Stimulated activated CD8-positive, alpha-beta memory T cell treated with anti-CD3 and anti-CD28 coated beads, Interleukin-2, amount 100 ng/mL, for 1 hour (primary cell): ENCODE data around the gene MARCHF3.
"Not testable (repeated sequence)": the region's sequence is repeated elsewhere in the genome, so short reads cannot be mapped to it uniquely, and the experiment has no call there.

ENCODE experiments used
- DNase-seq, 2 donors: peaks; one replicate each; pipeline ENCODE4 v3.0.0-alpha.2; 2020; ENCODE audit warnings: low read depth in 2 of 2

The MARCHF3 gene

DNA sequence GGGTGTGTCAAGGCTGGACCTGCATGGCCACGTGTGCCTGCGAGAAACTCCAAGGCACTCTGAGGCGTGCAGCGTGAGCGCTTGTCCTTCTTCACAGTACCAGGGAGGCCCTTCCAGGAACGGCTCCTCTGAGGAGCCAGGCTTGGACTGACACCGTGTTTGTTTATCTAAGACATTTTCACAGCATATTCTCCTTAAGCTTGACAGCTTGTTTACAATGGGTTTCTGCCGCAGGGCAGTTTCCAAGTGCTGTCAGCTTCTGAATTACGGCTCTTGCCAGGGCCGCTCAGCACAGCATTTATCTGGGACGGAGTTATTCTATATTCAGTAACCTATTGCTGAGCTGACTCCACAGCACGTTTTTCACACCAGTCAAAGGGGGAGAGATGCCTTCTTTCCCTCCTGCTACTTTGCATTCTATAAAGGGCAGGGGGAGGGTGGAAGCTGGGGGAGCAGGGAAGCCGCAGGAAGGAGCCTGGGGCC lies 155.0 kb downstream of the MARCHF3 start:
- DNase-seq, result no peak

DNA sequence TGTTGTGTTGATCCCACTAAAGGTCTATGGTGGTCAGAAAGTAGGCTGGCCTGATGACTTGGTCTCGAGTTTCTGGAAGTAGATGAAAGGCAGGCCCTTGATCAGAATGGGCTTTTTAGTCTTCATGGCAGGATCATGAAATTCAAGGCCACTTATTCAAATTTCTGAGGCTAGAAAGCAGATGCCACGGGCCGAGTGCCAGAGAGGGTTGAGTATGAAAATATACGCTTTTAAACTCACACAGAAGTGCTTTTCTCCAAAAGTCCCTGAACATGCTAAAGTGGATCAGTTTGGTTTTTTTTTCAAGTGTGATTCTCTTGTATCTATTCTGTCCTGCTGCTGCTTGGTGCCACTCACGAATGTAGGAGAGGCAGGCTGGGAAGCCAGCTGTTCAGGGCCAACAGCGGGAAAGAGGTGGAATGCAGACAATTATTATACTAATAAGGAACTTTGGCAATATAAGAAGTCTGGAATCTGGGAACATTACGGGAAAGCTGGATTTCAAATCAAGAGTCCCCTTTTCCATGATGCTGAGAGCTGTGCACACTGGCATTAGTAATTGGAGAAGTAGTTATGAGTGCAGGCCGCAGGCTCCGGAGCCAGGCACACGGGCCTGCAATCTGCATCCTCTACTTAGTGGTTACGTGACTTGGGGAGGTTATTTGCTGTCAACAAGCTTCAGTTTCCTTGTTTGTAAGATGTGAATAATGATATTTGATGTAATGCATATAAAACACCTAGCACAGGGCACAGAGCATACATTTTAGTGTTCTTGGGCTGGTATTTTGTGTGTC lies 157.6 kb downstream of the MARCHF3 start:
- no peak for DNase-seq

DNA sequence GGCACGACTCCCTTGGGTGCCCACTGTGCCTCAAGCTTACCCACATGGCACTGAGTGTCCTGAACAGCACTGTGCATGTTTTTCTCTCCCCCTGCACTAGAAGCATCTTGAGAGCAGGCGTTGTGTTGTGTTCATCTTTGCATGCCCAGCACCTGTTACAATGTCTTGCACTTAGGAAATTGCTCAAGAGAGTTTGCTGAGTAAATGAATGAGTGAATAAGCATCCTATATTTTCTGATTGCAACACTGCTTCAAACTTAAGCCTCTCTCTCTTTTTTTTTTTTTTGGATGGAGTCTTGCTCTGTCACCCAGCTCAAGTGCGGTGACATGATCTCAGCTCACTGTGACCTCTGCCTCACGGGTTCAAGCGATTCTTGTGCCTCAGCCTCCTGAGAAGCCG lies 158.9 kb downstream of the MARCHF3 start:
- DNase-seq, result no peak

DNA sequence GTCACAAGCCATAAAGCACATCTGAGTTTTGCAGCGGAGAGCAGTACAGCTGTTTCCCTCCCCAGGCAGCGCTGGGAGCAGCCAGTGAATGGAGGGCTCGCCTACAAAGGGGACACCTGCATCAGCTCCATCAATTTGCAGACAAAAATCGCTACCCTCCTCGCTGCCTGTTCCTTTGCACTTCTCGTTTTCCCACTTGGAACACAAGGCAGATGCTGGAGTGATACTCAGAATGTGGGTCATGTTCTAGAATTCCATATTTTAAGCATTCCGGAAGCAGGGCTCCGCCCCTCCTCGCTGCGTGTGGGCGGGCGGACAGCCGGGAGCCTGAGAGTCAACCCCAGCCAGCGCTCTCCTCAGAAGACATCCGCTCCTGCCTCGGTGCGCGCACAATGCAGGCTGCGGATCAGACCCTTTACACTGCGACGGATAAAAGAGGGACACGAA lies 161.3 kb downstream of the MARCHF3 start:
- no peak for DNase-seq

DNA sequence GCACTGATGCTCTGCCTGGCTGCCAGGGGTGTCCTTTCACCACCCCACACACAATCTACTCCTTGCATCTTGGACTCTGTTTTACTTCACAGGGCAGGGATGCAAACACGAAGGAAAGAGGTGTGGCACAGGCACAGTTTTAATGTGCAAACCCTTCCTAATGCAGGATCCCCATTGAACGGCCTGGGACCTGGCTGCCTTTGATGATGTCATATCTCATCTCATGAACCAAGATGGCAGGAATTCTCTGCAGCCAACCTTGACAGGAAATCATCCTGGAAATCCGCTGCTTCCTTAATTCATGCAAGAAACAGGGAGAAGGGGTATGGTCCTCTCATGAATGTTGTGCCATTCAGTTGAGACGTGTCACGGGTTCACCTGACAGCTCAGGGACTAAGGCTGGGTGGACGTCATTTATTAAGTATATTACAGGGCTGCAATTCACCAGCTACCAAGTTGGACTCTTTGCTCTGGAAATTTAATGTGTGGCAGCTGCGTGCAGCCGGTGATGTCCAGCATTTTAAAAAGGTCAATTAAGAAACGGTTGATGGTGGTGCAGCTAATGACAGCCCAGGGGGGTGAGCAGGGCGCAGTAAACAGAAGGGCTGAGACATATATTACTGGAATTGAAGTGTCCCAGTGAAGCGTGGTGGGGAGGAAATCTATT lies 161.9 kb downstream of the MARCHF3 start:
- no peak for DNase-seq

DNA sequence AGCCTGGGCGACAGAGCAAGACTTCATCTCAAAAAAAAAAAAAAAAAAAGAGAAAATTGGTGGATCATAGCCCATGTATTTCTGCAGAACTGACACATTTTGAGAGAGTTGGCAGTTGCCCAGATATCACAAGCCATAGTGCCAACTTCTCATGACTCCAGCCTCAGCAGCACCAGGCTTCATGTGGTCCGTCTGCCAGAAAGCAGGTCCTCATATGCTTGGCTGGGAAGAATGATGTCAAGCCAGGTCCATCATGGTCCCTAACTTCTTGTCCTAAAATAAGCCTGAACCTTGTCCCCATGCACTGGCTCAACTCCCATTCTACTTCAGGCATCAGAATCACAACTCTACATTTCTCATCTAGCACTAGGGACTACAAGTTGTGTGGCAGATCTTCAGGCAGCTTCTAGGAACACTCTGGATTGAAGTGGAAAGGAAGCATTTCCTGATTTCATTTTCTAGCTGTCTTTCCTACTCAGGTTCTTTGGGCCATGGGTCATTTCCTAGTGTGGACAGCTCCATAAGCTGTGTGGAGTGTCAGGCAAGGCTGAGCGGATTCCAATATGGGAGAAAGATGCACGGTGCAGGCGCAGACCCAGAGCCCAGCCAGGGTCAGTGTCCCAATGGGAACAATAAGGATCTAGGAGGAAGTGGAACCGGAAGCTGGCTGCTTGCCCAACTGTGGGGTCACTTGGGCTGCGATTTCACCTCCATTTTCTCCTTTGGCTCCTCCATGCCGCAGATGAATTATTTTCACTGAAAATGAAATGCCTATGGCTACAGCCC lies 163.3 kb downstream of the MARCHF3 start:
- DNase-seq, result no peak

DNA sequence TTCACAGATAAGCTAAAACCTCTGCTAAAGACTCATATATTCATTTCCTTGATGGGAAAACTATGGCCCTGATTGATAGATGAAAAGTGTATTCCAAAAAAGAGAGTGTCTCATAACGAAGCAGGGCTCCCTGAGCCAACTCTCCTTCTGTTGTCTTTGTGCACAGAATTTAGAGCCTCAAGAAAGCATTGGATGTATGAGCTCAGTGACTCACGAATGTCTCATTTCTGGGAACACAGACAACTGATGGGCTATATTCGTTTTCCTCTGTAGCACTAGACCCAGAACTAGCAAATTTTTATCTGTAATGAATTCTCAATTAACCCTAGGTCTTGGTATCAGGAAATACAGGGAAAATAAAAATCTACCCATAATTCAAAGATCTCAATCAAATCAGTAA lies 165.1 kb downstream of the MARCHF3 start:
- no peak for DNase-seq

DNA sequence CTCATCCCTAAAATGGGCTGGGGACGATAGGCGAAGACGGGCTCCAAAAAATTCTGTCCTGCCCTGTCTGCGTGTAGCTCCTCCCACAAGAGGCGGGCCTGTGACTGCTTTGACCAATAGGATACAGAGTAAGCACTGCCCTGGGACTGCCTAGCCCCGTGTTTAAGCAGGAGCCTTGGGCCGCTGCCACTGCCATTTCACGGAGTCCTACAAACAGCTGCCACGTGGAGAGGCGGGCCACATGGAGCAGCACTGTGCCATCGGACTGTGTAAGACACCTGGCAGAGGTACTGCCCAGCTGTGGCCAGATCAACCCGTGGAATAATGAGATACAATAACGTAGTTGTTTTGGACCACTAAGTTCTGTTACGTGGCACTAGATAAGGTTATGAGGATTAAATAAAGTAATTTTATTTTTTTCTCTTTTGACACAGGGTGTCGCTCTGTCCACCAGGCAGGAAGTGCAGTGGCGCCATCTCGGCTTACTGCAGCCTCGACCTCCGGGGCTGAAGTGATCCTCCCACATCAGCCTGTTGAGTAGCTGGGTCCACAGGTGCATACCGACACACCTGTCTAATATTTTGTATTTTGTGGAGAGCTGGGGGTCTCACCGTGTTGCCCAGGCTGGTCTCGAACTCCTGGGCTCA lies 166.2 kb downstream of the MARCHF3 start:
- DNase-seq, result no peak

DNA sequence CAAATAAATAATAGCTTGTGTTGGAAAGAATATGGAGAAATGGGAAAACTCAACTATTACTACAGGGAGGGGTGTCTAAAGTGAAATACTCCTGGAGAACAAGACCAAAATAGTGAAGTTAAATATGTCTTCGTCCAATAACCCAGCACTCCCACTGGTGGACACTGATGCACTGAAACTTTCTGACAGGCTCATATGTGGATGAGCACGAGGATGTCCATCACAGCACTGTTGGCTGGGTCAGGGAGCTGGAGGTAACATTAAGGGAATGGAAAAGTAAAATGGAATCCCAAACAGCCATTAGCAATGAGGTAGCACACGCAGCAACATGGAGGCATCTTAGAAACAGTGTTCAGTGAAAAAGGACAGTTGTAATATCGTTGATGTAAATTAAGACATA lies 167.0 kb downstream of the MARCHF3 start:
- DNase-seq, result no peak

DNA sequence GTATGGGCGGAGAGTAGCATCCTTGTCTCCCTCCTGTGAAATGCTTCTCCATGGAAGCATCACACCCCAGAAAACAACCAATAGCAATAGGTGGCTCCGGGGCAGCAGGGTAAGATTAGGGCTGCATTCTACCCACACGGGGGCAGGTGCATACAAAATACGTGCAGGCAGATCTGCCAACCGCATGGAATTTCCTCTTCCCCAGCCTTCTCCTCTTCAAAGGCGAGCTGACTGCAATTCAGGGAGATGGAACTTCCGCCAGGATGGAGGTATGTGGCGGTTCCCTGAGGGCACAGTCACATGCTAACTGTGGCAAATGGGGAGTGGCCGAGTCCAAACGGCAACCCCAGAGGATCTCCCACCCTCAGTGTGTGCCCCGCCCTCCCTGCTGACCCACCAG lies 171.9 kb downstream of the MARCHF3 start:
- no peak for DNase-seq

DNA sequence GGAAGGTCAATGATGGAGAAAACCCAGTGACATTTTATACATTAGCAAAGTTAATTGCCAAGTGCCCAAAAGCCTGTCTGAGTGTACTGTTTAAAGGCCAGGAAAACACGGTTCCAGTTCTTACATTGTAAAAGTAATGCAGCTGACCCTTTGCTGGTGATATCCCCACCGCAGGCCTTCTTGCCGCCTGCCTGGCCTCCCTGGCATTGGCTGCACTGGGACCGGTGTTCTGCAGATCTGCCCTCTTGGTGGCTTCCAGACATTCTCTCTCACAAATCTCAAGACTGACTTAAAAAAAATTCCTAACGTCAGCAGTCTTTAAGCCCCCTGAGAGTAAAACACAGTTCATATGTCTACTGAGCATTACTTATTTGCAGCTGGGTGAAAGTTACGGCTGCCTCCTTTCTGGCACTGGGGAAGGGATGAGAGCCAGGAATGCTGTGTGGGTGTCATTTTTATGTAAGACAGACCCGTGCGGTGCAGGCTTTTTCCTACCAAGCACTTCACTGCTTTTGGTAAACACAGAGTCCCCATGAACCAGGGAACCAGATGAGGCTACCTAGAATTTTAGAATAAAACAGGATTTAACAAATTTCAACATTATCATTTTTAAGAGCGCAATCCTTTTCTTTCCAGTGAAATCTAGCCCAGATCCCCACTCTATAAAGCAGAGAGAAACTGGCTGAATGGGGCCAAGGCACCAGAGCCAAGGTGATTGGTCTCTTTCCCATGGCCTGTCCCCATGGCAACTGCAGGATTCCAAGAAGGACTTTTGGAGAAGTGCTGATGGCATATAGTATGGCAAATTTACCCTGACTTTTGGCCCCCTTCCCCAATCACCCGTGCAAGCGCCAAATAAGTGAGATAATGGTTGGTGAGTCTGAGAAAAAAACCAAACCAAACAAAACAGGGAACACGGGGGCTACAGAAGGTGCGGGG lies 172.6 kb downstream of the MARCHF3 start:
- DNase-seq, result no peak

DNA sequence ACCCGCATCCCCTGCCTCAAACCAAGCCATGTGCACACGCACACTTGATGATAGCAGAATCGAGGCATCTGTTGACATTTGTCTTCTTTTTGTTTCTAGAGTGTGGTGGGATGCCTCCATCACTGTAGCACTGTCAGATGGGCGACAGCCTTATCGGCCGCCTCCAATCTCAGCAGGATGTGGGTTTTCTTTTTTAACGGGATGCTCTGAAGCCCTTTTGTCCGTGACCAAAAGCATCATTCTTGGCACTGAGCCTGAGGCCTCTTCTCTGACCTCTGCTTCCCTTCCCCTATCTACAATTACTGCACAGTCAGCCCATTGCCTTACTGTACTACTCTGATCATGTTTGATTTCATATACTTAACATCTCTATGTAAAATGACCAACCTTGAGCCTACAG lies 175.1 kb downstream of the MARCHF3 start:
- DNase-seq, result no peak

DNA sequence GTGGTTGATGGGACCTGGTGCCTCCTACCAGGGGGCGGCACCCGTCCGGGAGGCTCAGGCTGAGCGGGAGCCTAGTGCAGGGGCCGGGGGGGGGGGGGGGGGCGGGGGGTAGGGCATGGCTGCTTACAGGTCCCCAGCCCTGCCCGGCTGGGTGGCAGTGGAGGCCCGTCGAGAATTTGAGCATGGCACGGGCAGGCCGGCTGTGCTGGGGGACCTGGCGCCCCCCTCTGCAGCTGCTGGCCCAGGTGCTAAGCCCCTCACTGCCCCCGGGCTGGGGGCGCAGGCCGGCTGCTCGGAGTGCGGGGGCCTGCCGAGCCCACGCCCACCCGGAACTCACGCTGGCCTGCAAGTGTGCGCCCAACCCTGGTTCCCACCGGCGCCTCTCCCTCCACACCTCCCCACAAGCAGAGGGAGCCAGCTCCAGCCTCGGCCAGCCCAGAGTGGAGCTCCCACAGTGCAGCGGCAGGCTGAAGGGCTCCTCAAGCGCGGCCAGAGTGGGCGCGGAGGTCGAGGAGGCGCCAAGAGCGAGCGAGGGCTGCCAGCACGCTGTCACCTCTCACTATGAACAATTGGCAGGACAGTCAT lies 175.7 kb downstream of the MARCHF3 start:
- no peak for DNase-seq

DNA sequence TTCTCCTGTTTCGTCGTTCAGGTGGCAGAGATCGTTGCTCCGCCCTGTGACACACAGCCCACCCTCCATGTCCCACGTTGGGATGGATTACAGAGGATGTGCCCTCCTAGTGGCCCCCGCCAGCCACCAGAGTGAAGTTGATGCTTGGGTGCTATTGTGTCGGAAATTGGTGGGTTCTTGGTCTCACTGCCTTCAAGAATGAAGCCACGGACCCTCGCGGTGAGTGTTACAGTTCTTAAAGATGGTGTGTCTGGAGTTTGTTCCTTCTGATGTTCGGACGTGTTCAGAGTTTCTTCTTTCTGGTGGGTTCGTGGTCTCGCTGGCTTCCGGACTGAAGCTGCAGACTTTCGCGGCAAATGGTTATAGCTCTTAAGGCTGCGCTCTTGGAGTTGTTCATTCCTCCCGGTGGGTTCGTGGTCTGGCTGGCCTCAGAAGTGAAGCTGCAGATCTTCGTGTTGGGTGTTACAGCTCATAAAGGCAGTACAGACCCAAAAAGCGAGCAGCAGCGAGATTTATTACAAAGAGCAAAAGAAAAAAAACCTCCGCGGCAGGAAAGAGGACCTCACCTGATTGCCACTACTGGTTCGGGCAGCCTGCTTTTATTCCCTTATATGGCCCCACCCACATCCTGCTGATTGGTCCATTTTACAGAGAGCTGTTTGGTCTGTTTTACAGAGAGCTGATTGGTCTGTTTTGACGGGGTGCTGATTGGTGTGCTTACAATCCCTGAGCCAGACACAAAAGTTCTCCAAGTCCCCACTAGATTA lies 176.6 kb downstream of the MARCHF3 start:
- not testable (repeated sequence) for DNase-seq

DNA sequence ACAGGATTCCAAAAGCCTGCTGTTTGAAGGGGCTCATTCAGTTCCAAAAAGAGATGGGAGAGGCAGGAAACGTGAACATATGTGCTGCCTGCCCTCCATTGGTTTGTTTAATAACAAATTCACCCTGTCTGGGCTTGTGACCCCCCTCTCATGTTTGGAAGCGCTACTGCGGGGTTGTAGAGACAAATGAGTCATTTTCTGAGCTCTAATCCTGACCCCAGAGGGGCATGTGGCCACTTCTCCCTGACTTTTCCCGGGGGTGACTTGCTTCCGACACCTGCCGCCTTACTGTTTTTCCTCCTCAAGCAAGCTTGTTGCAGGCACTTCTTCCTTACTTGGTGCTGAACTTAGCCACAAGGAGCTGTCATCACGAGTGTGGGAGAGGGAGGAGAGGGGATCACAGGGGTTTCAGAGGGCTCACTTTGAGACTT lies 177.5 kb downstream of the MARCHF3 start:
- no peak for DNase-seq

DNA sequence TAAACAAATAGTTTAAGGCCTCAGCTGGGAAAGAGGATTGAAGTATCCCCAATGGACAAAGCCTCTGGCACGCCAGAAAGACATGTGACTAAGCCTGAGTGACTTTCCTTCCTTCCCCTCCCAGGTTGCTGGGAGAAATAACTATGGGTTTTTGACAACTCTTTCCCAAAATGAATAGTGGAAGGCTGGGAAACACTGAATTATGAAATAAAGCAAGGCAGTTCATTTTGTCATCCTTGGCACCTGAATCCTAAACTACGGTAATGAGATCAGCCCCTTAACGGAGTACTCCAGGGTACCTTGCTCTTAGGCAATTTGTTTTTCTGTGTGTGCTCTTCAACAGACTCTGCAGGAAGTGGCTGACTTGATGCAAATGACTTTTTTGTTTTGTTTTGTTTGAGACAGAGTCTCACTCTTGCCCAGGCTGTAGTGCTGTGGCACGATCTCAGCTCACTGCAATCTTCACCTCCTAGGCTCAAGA lies 178.2 kb downstream of the MARCHF3 start:
- DNase-seq, result no peak

DNA sequence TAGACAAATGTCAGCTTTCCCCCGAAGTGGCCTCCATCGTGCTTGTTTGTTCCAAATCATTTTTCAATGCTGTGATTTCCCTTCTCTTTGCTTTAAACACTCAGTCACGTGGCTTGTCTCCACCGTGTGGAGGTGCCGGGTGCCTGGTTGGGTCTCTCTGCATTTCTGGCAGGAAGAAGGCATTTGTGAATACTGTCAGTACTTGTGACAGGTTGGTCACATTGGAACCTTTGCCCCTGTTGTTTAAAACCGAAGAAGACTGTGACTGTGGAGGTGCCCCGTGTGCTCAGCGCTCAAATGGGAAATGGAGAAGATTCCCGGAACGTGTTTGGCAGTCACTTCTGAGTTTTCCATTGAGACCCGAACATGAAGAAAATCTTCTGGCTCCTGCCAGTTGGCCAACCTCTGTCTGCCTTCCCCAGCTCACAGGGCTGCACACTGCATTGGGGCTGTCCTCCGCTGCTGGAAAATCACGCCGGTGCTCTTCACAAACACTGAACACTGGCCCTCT lies 178.8 kb downstream of the MARCHF3 start:
- DNase-seq, result no peak

DNA sequence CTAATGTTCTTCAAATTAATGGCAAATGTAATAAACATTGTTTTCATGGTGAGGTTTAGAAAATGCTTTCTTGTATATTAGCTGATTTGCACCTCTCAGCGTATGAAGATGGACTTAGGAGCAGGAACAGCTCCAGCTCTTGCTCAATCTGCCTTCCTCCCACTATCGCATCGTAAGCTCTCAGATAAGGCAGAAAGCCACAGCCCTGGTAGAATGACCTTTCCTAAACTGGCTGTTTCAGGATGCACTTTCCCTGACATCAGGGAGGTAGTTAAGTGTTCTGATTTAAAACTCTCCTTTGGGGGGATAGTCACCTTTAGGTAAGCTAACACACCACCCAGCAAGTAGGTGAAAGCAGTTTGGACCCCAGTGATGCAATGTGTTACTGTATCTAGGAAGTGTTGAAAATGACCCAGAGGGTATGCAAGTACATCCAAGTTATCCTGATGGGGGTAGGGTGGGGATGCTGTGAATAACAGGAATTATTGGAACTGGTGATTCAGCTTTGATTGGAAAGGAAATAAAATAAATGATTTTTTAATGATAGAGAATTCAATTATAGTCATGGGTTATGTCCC lies 181.2 kb downstream of the MARCHF3 start:
- no peak for DNase-seq

DNA sequence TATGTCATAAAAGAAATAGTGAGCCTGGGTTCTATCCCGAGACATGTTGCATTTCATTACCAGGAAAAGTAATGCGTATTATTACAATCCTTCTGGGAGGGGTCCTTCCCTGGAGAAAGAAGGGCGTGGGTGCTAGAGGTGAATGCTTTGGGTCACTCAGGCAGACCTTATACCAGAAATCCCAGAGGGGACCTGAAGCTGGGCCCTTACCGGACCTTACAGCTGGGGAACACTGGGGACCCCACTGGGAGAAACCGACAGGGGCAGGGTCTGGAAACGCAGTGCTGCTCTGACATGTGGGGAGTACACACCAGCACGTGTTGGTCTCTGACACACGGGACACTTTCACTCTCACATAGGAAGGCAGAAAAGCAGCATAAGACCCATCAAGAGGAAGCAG lies 182.1 kb downstream of the MARCHF3 start:
- DNase-seq, result no peak
